GM23338 (cell line): ENCODE data around the gene MAMDC2.

ENCODE experiments used
- CREB1 ChIP-seq: fragments of 250-450 bp; sonication (Bioruptor Pico); IDR thresholded peaks from 2 replicates; pipeline ENCODE4 v1.5.0; 2020; ENCODE audit warnings: low read depth, mild to moderate bottlenecking, moderate library complexity
- CTCF ChIP-seq, 2 experiments: fragments of 200-600 bp in 1 of 2; sonication (generic) in 1 of 2; conservative IDR thresholded peaks; 2 replicates each; pipeline versions ENCODE4 v1.5.1 to v1.6.1; 2016 to 2017; ENCODE audit warnings: antibody characterized with exemption in 2 of 2, low read depth in 2 of 2, mild to moderate bottlenecking in 2 of 2, moderate library complexity in 1 of 2
- EZH2 ChIP-seq: fragments of 200-600 bp; sonication (generic); IDR thresholded peaks from one replicate; pipeline ENCODE4 v1.8.0; 2017; ENCODE audit warnings: antibody characterized with exemption, mild to moderate bottlenecking, low read depth; ENCODE audit not compliant: unreplicated experiment
- EZH2phosphoT487 ChIP-seq: fragments of 200-600 bp; sonication (generic); IDR thresholded peaks from one replicate; pipeline ENCODE4 v1.8.1; 2018; ENCODE audit warnings: antibody characterized with exemption; ENCODE audit not compliant: unreplicated experiment
- JUNB ChIP-seq: IDR thresholded peaks from one replicate; pipeline ENCODE4 v1.6.1; 2016; ENCODE audit warnings: antibody characterized with exemption; ENCODE audit not compliant: unreplicated experiment
- NANOG ChIP-seq: IDR thresholded peaks from 2 replicates; pipeline ENCODE4 v1.6.1; 2016; ENCODE audit warnings: antibody characterized with exemption, borderline replicate concordance
- POLR2AphosphoS5 ChIP-seq: IDR thresholded peaks from 2 replicates; pipeline ENCODE4 v1.6.1; 2016; ENCODE audit warnings: antibody characterized with exemption, low read depth
- ZNF114 ChIP-seq: fragments of 250-450 bp; sonication (Bioruptor Pico); IDR thresholded peaks from 2 replicates; pipeline ENCODE4 v1.5.0; 2020; ENCODE audit warnings: mild to moderate bottlenecking, moderate library complexity
- ZNF331 ChIP-seq: fragments of 250-450 bp; sonication (Bioruptor Pico); IDR thresholded peaks from 2 replicates; pipeline ENCODE4 v1.5.0; 2020; ENCODE audit warnings: low read depth, mild to moderate bottlenecking, moderate library complexity
- TF ChIP-seq, protein P1 (sequence below): IDR thresholded peaks from one replicate; pipeline ENCODE4 v1.6.1; 2018; ENCODE audit warnings: antibody characterized with exemption; ENCODE audit not compliant: unreplicated experiment
- TF ChIP-seq, protein P2 (sequence below): IDR thresholded peaks from 2 replicates; pipeline ENCODE4 v1.6.1; 2016; ENCODE audit warnings: antibody characterized with exemption
- TF ChIP-seq, protein P3 (sequence below): fragments of 250-450 bp; sonication (Bioruptor Pico); IDR thresholded peaks from 2 replicates; pipeline ENCODE4 v1.5.0; 2020; ENCODE audit warnings: mild to moderate bottlenecking, moderate library complexity

DNA sequence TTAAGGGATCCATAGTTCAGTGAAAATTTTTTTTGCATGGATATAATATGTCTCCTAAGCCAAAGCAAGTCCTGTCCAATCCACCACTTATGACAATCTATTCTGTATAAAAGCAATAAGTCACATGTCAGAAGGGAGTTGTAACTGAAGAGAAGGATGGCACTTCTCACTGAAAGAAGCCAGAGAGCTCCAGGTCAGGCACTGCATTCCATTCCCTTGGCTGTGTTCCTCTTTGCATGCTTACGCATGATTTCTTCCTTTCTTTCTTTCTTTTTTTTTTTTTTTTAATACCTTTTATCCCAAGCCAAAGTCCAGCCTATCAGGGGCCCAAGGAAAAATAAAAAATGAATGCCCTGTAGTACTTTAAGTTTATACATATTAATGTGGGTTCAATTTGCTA, 39.8 kb downstream of the MAMDC2 start:
- TF ChIP-seq CTCF (conservative IDR thresholded peaks at IDR 0.05; ENCODE audit: low read depth in 2 of 2) (no peak), POLR2AphosphoS5 (no peak), EZH2 (no peak), ZNF114 (CRISPR knock-in tag) (no peak), CREB1 (no peak), EZH2phosphoT487 (no peak), NANOG (no peak), ZNF331 (no peak), JUNB (no peak)
- TF ChIP-seq, protein P1, sequence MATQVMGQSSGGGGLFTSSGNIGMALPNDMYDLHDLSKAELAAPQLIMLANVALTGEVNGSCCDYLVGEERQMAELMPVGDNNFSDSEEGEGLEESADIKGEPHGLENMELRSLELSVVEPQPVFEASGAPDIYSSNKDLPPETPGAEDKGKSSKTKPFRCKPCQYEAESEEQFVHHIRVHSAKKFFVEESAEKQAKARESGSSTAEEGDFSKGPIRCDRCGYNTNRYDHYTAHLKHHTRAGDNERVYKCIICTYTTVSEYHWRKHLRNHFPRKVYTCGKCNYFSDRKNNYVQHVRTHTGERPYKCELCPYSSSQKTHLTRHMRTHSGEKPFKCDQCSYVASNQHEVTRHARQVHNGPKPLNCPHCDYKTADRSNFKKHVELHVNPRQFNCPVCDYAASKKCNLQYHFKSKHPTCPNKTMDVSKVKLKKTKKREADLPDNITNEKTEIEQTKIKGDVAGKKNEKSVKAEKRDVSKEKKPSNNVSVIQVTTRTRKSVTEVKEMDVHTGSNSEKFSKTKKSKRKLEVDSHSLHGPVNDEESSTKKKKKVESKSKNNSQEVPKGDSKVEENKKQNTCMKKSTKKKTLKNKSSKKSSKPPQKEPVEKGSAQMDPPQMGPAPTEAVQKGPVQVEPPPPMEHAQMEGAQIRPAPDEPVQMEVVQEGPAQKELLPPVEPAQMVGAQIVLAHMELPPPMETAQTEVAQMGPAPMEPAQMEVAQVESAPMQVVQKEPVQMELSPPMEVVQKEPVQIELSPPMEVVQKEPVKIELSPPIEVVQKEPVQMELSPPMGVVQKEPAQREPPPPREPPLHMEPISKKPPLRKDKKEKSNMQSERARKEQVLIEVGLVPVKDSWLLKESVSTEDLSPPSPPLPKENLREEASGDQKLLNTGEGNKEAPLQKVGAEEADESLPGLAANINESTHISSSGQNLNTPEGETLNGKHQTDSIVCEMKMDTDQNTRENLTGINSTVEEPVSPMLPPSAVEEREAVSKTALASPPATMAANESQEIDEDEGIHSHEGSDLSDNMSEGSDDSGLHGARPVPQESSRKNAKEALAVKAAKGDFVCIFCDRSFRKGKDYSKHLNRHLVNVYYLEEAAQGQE: no peak
- TF ChIP-seq, protein P2, sequence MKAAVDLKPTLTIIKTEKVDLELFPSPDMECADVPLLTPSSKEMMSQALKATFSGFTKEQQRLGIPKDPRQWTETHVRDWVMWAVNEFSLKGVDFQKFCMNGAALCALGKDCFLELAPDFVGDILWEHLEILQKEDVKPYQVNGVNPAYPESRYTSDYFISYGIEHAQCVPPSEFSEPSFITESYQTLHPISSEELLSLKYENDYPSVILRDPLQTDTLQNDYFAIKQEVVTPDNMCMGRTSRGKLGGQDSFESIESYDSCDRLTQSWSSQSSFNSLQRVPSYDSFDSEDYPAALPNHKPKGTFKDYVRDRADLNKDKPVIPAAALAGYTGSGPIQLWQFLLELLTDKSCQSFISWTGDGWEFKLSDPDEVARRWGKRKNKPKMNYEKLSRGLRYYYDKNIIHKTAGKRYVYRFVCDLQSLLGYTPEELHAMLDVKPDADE: no peak
- TF ChIP-seq, protein P3, sequence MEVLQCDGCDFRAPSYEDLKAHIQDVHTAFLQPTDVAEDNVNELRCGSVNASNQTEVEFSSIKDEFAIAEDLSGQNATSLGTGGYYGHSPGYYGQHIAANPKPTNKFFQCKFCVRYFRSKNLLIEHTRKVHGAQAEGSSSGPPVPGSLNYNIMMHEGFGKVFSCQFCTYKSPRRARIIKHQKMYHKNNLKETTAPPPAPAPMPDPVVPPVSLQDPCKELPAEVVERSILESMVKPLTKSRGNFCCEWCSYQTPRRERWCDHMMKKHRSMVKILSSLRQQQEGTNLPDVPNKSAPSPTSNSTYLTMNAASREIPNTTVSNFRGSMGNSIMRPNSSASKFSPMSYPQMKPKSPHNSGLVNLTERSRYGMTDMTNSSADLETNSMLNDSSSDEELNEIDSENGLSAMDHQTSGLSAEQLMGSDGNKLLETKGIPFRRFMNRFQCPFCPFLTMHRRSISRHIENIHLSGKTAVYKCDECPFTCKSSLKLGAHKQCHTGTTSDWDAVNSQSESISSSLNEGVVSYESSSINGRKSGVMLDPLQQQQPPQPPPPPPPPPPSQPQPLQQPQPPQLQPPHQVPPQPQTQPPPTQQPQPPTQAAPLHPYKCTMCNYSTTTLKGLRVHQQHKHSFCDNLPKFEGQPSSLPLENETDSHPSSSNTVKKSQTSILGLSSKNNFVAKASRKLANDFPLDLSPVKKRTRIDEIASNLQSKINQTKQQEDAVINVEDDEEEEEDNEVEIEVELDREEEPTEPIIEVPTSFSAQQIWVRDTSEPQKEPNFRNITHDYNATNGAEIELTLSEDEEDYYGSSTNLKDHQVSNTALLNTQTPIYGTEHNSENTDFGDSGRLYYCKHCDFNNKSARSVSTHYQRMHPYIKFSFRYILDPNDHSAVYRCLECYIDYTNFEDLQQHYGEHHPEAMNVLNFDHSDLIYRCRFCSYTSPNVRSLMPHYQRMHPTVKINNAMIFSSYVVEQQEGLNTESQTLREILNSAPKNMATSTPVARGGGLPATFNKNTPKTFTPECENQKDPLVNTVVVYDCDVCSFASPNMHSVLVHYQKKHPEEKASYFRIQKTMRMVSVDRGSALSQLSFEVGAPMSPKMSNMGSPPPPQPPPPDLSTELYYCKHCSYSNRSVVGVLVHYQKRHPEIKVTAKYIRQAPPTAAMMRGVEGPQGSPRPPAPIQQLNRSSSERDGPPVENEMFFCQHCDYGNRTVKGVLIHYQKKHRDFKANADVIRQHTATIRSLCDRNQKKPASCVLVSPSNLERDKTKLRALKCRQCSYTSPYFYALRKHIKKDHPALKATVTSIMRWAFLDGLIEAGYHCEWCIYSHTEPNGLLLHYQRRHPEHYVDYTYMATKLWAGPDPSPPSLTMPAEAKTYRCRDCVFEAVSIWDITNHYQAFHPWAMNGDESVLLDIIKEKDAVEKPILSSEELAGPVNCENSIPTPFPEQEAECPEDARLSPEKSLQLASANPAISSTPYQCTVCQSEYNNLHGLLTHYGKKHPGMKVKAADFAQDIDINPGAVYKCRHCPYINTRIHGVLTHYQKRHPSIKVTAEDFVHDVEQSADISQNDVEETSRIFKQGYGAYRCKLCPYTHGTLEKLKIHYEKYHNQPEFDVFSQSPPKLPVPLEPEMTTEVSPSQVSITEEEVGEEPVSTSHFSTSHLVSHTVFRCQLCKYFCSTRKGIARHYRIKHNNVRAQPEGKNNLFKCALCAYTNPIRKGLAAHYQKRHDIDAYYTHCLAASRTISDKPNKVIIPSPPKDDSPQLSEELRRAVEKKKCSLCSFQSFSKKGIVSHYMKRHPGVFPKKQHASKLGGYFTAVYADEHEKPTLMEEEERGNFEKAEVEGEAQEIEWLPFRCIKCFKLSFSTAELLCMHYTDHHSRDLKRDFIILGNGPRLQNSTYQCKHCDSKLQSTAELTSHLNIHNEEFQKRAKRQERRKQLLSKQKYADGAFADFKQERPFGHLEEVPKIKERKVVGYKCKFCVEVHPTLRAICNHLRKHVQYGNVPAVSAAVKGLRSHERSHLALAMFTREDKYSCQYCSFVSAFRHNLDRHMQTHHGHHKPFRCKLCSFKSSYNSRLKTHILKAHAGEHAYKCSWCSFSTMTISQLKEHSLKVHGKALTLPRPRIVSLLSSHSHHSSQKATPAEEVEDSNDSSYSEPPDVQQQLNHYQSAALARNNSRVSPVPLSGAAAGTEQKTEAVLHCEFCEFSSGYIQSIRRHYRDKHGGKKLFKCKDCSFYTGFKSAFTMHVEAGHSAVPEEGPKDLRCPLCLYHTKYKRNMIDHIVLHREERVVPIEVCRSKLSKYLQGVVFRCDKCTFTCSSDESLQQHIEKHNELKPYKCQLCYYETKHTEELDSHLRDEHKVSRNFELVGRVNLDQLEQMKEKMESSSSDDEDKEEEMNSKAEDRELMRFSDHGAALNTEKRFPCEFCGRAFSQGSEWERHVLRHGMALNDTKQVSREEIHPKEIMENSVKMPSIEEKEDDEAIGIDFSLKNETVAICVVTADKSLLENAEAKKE (CRISPR knock-in tag): no peak
